Lung (tissue), 12 donors: ENCODE results near the gene ZNF385C. TPM values are rescaled to one million over a fixed set of nuclear protein-coding genes. Genes with fewer than 3 reads are reported as not detected.

ENCODE experiments used
- ATAC-seq: fragments of 200-7000 bp; cut with Tn5 transposase; one replicate; pipeline ENCODE4 v1.9.1; 2020; ENCODE audit warnings: moderate number of reproducible peaks; ENCODE audit not compliant: insufficient read depth, low FRiP score
- DNase-seq, 3 donors: peaks; one replicate each; pipeline ENCODE4 v3.0.0-alpha.2; 2013 to 2017
- H3K27ac ChIP-seq, 2 donors: one replicate each; pipeline ENCODE4 v1.5.1; 2013; ENCODE audit warnings: mild to moderate bottlenecking in 2 of 2, moderate library complexity in 2 of 2, control low read depth in 1 of 2, inconsistent platforms in 1 of 2, low read depth in 1 of 2, low read length in 1 of 2
- H3K27me3 ChIP-seq, 3 donors: one replicate each; pipeline ENCODE4 v1.5.1; 2013; ENCODE audit warnings: low read length in 2 of 3; ENCODE audit not compliant: control insufficient read depth in 3 of 3, insufficient read depth in 3 of 3
- H3K36me3 ChIP-seq, 4 donors: one replicate each; pipeline ENCODE4 v1.5.1; 2013; ENCODE audit warnings: low read length in 4 of 4, mild to moderate bottlenecking in 1 of 4, moderate library complexity in 1 of 4; ENCODE audit not compliant: control insufficient read depth in 4 of 4, insufficient read depth in 4 of 4
- H3K4me1 ChIP-seq, 5 donors: one replicate each; pipeline ENCODE4 v1.5.1; 2013; ENCODE audit warnings: low read length in 5 of 5, mild to moderate bottlenecking in 2 of 5, moderate library complexity in 1 of 5; ENCODE audit not compliant: control insufficient read depth in 5 of 5, insufficient read depth in 5 of 5
- H3K4me3 ChIP-seq: one replicate; pipeline ENCODE4 v1.5.1; 2013; ENCODE audit warnings: mild to moderate bottlenecking, control low read depth, moderate library complexity
- H3K9ac ChIP-seq, 2 donors: one replicate each; pipeline ENCODE4 v1.5.1; 2013; ENCODE audit warnings: low read length in 2 of 2, control low read depth in 1 of 2; ENCODE audit not compliant: insufficient read depth in 1 of 2
- H3K9me3 ChIP-seq, 4 donors: one replicate each; pipeline ENCODE4 v1.5.1; 2013; ENCODE audit warnings: low read length in 3 of 4, mild to moderate bottlenecking in 1 of 4, moderate library complexity in 1 of 4; ENCODE audit not compliant: control insufficient read depth in 4 of 4, insufficient read depth in 3 of 4
- WGBS, 2 donors: extraction: QIAGEN DNeasy Blood & Tissue Kit; methylation state at CpG; one replicate each; pipeline ENCODE4 v1.1.7; 2013; 5-methylcytosine and 5-hydroxymethylcytosine counted together
- polyA plus RNA-seq, 2 donors: library from polyadenylated mRNA; stranded (reverse); fragments of 200-250 nt; gene quantifications; one replicate each; pipeline ENCODE4 v1.2.1, GENCODE V29; 2013
- total RNA-seq, 2 donors: library from RNA; depleted of rRNA in 1 of 2; stranded (reverse); fragments of >200 nt in 1 of 2; gene quantifications; one replicate each; pipeline ENCODE4 v1.2.1, GENCODE V29; 2014 to 2021
- TF ChIP-seq, protein P1 (sequence below): IDR thresholded peaks from 2 replicates; pipeline ENCODE4 v1.5.1; 2012; ENCODE audit warnings: mild to moderate bottlenecking; ENCODE audit errors: control extremely low read depth, extremely low read depth
- donor health status: control.
- donor health status: control.
- donor health status: Bipolar disorder and iron deficiency.
- donor health status: healthy.
- donor health status: DM: yes; HTN: yes; CAD: no.

ZNF385C gene
- total and polyA plus RNA-seq, 4 donors, result 0.14 to 0.57 (median 0.37) TPM

DNA sequence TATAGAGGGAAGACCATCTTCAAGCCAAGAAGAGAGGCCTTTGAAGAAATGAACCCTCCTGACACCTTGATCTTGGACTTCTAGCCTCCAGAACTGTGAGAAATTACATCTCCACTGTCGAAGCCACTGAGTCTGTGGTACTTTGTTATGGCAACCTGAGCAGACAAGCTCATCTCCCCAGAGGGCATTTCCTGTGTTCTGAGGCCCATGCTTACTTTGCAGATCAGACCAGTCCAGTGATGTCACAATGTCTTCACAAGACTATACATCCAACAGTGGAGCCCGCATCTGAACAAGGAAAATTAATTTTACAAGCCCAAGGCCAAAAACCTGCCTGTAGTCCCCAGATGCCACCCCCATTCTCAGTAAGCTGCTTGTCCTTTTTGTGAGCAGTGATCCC is 33.1 kb downstream of the ZNF385C start:
- TF ChIP-seq, protein P1, sequence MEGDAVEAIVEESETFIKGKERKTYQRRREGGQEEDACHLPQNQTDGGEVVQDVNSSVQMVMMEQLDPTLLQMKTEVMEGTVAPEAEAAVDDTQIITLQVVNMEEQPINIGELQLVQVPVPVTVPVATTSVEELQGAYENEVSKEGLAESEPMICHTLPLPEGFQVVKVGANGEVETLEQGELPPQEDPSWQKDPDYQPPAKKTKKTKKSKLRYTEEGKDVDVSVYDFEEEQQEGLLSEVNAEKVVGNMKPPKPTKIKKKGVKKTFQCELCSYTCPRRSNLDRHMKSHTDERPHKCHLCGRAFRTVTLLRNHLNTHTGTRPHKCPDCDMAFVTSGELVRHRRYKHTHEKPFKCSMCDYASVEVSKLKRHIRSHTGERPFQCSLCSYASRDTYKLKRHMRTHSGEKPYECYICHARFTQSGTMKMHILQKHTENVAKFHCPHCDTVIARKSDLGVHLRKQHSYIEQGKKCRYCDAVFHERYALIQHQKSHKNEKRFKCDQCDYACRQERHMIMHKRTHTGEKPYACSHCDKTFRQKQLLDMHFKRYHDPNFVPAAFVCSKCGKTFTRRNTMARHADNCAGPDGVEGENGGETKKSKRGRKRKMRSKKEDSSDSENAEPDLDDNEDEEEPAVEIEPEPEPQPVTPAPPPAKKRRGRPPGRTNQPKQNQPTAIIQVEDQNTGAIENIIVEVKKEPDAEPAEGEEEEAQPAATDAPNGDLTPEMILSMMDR, result no peak
- Histone ChIP-seq H3K9ac (no peak overlapping the region), H3K36me3 (no peaks in the 10 kb centered on the region), H3K4me3 (no peak overlapping the region), H3K9me3 (no peaks in the 10 kb centered on the region), H3K4me1 (peaks cover 0 to 4% (median 0%) of the 10 kb centered on the region in 5 donors), H3K27me3 (no peaks in the 10 kb centered on the region), H3K27ac (no peak overlapping the region)
- 70 to 74% methylated on average over 2 of the region's 2 CpGs for WGBS, 2 donors
- DNase-seq, result no peak
- ATAC-seq, result no peak

DNA sequence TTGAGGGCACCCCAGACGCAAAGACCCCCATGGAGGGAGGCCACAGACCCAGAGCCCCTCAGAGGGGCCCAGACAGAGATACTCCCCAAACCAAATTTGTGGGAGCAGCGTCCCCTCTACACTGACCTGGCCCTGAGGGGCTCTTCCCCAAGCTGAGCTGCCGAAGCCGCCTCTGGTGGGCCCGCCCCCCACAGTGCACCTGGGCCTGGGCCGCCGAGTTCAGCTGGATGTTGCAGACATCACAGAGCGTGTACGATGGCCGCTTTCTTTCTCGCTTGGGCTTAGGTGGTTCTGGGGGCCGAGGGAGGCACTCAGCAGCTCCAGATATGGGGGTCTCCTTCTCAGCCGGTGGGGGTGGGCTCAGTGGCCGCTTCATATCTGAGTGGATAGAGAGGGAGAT is 35.6 kb downstream of the ZNF385C start:
- no peak for ATAC-seq
- TF ChIP-seq, protein P1, result no peak
- WGBS, 2 donors, result 88 to 92% methylated on average over 14 of the region's 14 CpGs
- H3K27ac ChIP-seq, result no peak overlapping the region
- H3K36me3 ChIP-seq, result no peaks in the 10 kb centered on the region
- H3K4me1 ChIP-seq, result peaks cover 0 to 4% (median 0%) of the 10 kb centered on the region in 5 donors
- H3K27me3 ChIP-seq, result no peaks in the 10 kb centered on the region
- no peak overlapping the region for H3K9ac ChIP-seq
- H3K9me3 ChIP-seq, result peaks cover 0 to 2% (median 0%) of the 10 kb centered on the region in 4 donors
- no peak overlapping the region for H3K4me3 ChIP-seq
- no peak for DNase-seq

DNA sequence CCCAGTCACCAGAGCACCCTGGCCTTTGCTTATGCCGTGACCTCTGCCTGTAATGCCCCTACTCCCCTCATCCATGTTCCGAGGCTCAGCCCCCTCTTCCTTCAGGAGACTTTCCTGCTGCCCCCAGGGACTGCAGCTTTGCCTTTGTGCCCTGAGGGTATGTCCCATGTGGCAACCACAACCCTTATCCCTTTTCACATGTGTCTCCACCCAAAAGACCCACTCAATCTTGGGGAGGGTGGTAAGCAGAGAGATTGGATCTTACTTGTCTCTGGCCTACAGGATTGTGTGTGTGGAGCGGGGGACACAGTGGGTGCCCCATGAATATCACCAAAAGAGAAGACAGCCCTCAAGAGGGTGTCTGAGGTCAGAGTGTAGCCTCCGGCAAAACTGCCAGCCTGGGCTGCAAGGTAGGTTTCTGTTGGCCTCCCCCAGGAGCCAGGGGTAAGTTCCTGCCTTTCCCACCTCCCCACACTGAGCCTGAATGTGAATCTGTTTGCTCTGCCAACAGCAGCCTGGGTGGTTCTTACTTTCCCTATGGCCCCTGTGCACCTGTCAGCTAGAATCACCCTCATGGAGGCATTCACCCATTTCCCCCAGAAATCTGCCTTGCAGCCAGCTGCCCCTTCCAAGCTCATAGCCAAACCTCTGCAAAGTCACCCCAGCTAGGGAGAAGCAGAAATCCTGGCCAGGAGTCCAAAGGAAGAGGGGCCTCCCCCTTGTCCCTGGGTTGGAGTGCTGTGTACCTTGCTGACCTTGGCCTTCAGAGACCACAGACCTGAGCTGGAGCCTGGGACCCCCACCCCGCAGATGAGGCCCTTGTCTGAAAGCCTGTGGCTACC is 36.4 kb downstream of the ZNF385C start:
- no peak overlapping the region for H3K4me3 ChIP-seq
- peaks cover 0 to 2% (median 0%) of the 10 kb centered on the region in 4 donors for H3K9me3 ChIP-seq
- no peaks in the 10 kb centered on the region for H3K36me3 ChIP-seq
- H3K27ac ChIP-seq, result no peak overlapping the region
- no peak for DNase-seq
- H3K9ac ChIP-seq, result no peak overlapping the region
- H3K4me1 ChIP-seq, result peaks cover 0 to 4% (median 0%) of the 10 kb centered on the region in 5 donors
- no peaks in the 10 kb centered on the region for H3K27me3 ChIP-seq
- 73 to 74% methylated on average over 5 of the region's 5 CpGs for WGBS, 2 donors
- ATAC-seq, result no peak
- TF ChIP-seq, protein P1, result no peak
